LoVo (cell line): ENCODE results near the gene MRNIP.
"Not testable (repeated sequence)": the region's sequence is repeated elsewhere in the genome, so short reads cannot be mapped to it uniquely, and the experiment has no call there.

ENCODE experiments used
- DNase-seq: peaks from one replicate; pipeline ENCODE4 v3.0.0-alpha.2; 2016; ENCODE audit warnings: low spot score

Gene MRNIP

DNA sequence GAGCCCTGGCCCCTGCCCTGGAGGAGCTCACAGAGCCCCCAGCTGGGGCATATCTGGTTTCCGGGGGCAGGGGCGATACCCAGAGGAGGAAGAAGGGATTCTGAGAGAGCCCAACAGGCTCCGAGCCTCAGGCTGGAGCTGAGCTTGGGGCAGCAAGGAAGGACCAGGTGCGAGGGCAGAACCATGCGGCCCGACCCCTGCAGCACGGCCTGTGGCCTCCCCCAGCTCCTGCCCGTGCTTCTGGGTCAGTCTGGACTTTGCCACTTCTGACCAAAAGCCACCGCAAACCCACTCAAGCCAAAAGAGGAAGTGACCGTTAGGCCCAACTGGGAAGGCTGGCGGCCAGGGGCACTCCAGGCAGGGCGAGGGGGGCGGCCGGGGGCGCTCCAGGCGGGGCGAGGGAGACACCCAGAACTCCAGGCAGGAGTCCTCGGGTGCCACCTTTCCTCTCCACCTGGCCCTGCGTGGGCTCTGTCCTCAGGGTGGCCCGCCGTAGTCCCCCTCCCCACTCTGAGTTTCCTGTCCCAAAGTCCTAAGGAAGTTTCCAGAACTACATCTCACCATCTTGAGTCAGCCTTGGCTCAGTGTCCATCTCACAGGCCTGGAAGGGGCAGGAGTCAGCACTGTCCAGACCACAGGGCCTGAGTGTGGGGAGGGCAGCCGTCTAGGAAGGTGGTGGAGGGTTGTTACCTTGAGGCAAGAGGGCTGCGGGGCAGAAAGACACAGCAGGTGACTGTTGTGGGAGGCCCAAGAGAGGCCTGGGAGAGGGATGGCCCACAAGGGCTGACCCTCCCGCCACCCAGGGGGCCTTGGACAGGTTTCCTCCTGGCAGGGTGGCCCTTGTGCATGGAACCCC lies 65.8 kb downstream of the MRNIP start:
- no peak for DNase-seq

GRCh38 chr5:179791881-179792611 lies 66.6 kb downstream of the MRNIP start:
- DNase-seq: no peak

GRCh38 chr5:179789278-179789677 lies 69.3 kb downstream of the MRNIP start:
- not testable (repeated sequence) for DNase-seq

DNA sequence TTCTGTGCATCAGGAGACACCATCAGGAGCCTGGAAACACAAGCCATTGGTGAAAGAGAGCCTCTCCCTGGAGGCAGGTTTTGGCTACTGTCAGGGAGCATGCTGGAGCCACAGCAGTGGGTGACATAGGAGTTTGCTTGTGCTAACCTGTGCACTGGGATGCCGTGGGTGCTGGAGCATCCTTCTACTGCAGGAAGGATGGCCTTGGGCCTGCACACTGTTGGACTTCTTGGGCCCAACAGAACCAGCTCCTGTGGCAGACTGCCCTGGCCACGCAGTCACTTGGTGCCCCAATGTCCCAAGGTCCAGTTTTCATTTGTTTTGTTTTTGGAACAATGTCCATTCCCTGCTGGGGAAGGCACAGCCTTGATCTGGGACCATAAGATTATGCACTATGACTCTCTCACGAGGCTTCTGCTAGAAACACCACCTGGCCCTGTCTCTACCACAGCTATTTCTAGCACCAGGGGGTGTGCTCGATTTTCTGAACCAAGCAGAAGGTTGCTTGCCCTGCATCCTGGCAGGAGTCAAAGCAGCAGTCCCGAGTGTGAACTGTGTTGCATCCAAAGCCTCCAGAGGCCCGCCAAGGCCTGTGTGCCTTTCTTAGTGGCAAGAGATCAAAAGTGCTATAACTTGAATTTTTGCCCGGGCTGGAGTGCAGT lies 70.3 kb downstream of the MRNIP start:
- DNase-seq: no peak
